Measurements from ENCODE around the gene IL12RB2.
"Not testable (repeated sequence)": the region's sequence is repeated elsewhere in the genome, so short reads cannot be mapped to it uniquely, and the experiment has no call there.

Gene IL12RB2

GRCh38 chr1:67431869-67432578, 124.4 kb downstream of the IL12RB2 start:
- DNase-seq (ENCODE audit: low spot score), result no peak

DNA sequence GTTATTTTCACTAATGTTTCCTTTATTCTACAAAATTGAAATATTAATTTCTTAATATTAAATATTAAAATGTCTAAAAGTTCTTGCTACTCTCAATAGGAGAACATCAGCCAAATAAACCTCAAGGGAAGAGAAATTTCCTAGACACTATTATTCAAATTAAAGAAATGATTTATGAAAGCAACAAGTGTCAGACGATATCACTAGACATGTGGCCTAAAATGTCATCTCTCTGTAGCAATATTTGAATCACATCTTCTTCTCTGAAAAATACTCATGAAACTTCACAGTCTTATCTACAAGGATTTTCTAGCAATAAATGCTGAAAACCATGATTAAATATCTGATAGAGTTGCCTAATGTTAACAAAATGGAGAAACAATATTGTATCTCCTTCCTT, 125.1 kb downstream of the IL12RB2 start:
- no peak for DNase-seq (ENCODE audit: low spot score)

GRCh38 chr1:67433837-67434236, 126.2 kb downstream of the IL12RB2 start:
- no peak for DNase-seq (ENCODE audit: low spot score)

DNA sequence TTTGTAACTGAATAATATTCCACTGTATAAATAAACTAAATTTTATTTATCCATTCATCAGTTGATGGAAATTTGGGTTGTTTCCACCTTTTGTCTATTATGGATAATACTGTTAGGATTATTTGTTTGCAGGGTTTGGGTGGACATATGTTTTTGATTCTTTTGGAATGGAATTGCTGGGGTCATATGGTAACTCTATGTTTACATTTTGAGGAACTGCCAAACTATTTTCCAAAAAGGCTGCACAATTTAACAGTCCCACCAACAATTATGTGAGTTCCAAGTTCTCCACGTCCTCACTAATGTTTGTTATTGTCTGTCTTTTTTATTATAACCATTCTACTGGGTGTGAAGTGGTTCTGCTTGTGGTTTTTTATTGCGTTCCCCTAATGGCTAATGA, 126.8 kb downstream of the IL12RB2 start:
- no peak for DNase-seq (ENCODE audit: low spot score)

DNA sequence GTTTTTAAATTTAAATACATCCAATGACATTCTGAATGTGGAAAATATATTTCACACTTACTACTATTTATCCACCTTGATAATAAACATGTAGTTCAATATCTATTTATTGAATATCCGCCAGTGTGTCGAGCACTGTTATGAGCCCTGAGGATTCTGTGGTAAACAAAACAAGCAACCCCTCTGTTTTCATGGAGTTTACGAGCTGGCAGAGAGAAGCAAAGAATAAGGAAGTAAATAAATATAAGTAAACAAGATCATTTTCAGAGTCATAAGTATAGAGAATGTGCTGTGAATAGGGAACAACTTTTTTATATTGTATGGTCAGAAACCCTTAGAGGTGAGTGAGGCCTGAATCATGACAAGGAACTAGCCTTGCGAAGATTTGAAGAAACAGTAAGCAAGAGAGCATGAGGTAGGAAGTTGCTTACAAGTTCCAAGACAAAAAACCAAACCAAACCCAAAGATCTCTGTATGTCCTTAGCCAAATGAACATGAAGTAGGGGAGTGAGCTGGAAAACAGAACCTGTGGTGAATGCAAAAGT, 128.9 kb downstream of the IL12RB2 start:
- DNase-seq (ENCODE audit: low spot score), result no peak

GRCh38 chr1:67437961-67438360, 130.3 kb downstream of the IL12RB2 start:
- DNase-seq (ENCODE audit: low spot score), result no peak

GRCh38 chr1:67439277-67440029, 131.8 kb downstream of the IL12RB2 start:
- no peak for DNase-seq (ENCODE audit: low spot score)

DNA sequence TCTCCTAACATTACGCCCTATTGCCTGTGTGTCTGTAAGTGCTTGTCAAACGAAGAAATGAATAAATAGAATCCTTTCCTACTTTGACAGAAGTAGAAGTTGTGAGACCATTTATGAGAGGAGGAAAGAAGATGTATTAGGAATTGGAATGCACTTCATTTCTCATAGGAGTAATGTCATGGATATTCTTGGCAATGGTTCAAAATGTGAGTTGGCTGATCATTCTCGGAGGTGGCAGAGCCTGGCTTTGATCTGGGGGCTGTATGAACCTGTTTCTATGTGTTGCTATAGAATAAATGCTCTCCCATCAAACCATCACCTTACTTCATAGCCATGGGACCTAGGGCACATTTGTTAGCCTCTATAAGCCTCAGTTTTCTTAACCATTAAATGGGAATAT, 132.7 kb downstream of the IL12RB2 start:
- no peak for DNase-seq (ENCODE audit: low spot score)

DNA sequence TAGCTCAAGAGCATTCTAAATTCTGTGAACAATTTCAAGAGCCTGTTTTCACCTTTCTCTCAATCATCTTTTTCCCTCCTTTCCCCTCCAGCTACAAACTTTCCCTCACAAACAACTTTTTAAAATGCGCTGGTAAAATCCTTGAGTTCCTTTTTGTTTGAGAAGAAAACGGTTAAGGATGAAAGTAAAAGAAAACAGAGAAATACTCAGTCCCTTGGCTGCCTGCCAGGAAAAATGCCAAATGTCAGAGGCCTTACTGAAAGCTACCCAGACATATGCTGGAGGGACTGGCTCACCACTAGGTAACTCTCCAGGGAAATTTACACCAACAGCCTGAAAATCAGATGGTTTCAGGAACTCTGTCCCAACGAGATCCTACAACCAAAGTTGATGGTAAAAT, 133.5 kb downstream of the IL12RB2 start:
- no peak for DNase-seq (ENCODE audit: low spot score)

DNA sequence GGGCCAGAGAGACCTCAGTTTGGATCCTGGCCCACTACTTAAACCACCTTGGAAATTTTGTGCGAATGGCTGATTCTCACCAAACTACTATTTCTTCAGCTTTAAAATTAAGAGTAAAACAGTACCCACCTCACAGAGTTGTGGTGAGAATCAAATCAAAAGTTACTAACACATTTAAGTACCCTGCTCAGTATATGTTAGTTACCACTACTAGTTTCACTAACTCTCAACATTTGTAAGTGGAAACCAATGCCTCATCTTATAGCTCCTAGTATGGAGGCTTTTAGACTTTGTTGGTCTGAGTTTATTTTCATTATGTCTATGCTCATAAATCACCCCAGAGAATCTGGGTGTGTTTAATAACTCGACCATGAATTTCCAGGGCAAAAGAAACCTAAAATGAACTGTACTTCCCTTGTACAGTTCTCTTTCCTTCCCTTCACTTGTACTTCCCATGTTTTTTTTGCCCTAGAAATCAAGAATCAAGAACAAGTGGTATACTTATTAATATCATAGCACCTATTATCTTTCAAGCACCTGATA, 134.1 kb downstream of the IL12RB2 start:
- DNase-seq (ENCODE audit: low spot score), result no peak

DNA sequence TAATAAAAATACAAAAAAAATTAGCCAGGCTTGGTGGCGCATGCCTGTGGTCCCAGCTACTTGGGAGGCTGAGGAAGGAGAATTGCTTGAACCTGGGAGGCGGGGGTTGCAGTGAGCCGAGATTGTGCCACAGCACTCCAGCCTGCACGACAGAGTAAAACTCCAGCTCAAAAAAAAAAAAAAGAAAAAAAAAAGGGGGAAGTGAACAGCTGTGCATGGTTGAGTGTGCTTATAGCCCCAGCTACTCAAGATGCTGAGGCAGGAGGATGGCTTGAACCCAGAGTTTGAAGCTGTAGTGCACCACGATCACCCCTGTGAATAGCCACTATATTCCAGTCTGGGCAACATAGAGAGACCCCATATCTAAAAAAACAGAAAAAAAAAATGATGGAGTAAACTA, 138.3 kb downstream of the IL12RB2 start:
- DNase-seq (ENCODE audit: low spot score), result not testable (repeated sequence)

Measured in AG08396 (cell line).